CD4-positive, alpha-beta memory T cell (primary cell): ENCODE measurements around the gene BCORL1. TPM values are rescaled to one million over a fixed set of nuclear protein-coding genes. Genes with fewer than 3 reads are reported as not detected.
A peak's percentile ranks its signal among the peaks of the same experiment; 100 is the strongest.

Source experiments
- CTCF ChIA-PET: fragments of 350-600 bp; sonication (Branson Sonifier 250); formaldehyde crosslinking; loops from one replicate; lab custom pipeline; 2021; ENCODE audit warnings: inconsistent platforms; ENCODE audit not compliant: partially characterized antibody; lab: Charles Lee
- POLR2A ChIA-PET: fragments of 350-600 bp; sonication (Branson Sonifier 250); formaldehyde crosslinking; loops from one replicate; lab custom pipeline; 2021; ENCODE audit not compliant: partially characterized antibody; lab: Charles Lee
- DNase-seq, 5 donors: peaks; one replicate each; pipeline versions ENCODE4 v3.0.0 to v3.0.0-alpha.2; 2020 to 2022; ENCODE audit warnings: mixed read lengths in 1 of 5
- H3K27ac ChIP-seq: one replicate; pipeline ENCODE4 v1.7.0; 2013; ENCODE audit warnings: low read depth, low read length
- H3K27me3 ChIP-seq: 2 replicates; pipeline ENCODE4 v1.7.0; 2013; ENCODE audit warnings: mild to moderate bottlenecking, low read length, moderate library complexity; ENCODE audit not compliant: insufficient read depth
- H3K36me3 ChIP-seq: 2 replicates; pipeline ENCODE4 v1.7.0; 2013; ENCODE audit warnings: mild to moderate bottlenecking, low read length, moderate library complexity; ENCODE audit not compliant: insufficient read depth
- H3K4me1 ChIP-seq: 2 replicates; pipeline ENCODE4 v1.7.0; 2013; ENCODE audit warnings: mild to moderate bottlenecking, low read length, moderate library complexity; ENCODE audit not compliant: insufficient read depth
- H3K4me3 ChIP-seq, 2 donors: one replicate each; pipeline ENCODE4 v1.7.0; 2013; ENCODE audit warnings: low read length in 2 of 2, mild to moderate bottlenecking in 1 of 2
- H3K9me3 ChIP-seq, 2 donors: one replicate each; pipeline ENCODE4 v1.7.0; 2013; ENCODE audit warnings: low read length in 2 of 2, control low read depth in 1 of 2; ENCODE audit not compliant: control insufficient read depth in 1 of 2
- H3K27ac Mint-ChIP-seq, 7 donors: one replicate each; pipeline ENCODE4 v1.8.0; 2020 to 2021; ENCODE audit warnings: mixed read lengths in 7 of 7, mild to moderate bottlenecking in 6 of 7, inconsistent platforms in 3 of 7, moderate library complexity in 3 of 7
- H3K27me3 Mint-ChIP-seq, 2 donors: one replicate each; pipeline ENCODE4 v1.8.0; 2020 to 2021; ENCODE audit warnings: mixed read lengths in 2 of 2
- H3K36me3 Mint-ChIP-seq, 2 donors: one replicate each; pipeline ENCODE4 v1.8.0; 2020 to 2021; ENCODE audit warnings: mixed read lengths in 2 of 2, inconsistent platforms in 1 of 2, mild to moderate bottlenecking in 1 of 2
- H3K4me1 Mint-ChIP-seq, 4 donors: one replicate each; pipeline ENCODE4 v1.8.0; 2020 to 2021; ENCODE audit warnings: mixed read lengths in 4 of 4, mild to moderate bottlenecking in 1 of 4
- H3K4me3 Mint-ChIP-seq, 8 donors: one replicate each; pipeline ENCODE4 v1.8.0; 2020 to 2021; ENCODE audit warnings: mixed read lengths in 8 of 8, mild to moderate bottlenecking in 7 of 8, moderate library complexity in 6 of 8, inconsistent platforms in 3 of 8
- H3K9me3 Mint-ChIP-seq, 8 donors: one replicate each; pipeline ENCODE4 v1.8.0; 2020 to 2021; ENCODE audit warnings: mixed read lengths in 8 of 8, mild to moderate bottlenecking in 5 of 8, inconsistent platforms in 3 of 8, moderate library complexity in 1 of 8
- intact Hi-C: fragments of 100-400 bp; cut with micrococcal nuclease; formaldehyde crosslinking; loops from one replicate; pipeline ENCODE4 v1.15.1; 2023
- polyA plus RNA-seq, 2 donors: library from polyadenylated mRNA; unstranded; fragments of 300-500 nt; fragmentation: Illumina TruSeq; gene quantifications; one replicate each; pipeline ENCODE4 v1.2.3, GENCODE V29; 2021
- total RNA-seq, 2 experiments: library from RNA; stranded (reverse); gene quantifications; one replicate each; pipeline ENCODE4 v1.2.3, GENCODE V29; 2021

Gene BCORL1
- total and polyA plus RNA-seq, 4 experiments from 2014 or later: 0.09 to 14.2 (median 9.3) TPM

- Histone ChIP-seq H3K4me3 (no peak overlapping the region), H3K27ac (no peak overlapping the region), H3K9me3 (no peaks in the 10 kb centered on the region), H3K4me1 (no peaks in the 10 kb centered on the region), H3K27me3 (no peaks in the 10 kb centered on the region), H3K36me3 (peaks cover 5% of the 10 kb centered on the region)
- intact Hi-C loops: no loop called here
- POLR2A ChIA-PET: no interaction called here
- H3K27me3 Mint-ChIP-seq: no peaks in the 10 kb centered on the region
- no peaks in the 10 kb centered on the region for H3K4me1 Mint-ChIP-seq
- H3K9me3 Mint-ChIP-seq: no peaks in the 10 kb centered on the region
- H3K27ac Mint-ChIP-seq: no peak overlapping the region
- no peak for DNase-seq
- H3K4me3 Mint-ChIP-seq: no peak overlapping the region
- CTCF ChIA-PET: interaction anchor here (0.8 kb wide), 2 partner anchors 9 to 11 kb away, joined by 3 to 4 read pairs; no protein-coding TSS in a partner anchor
- peaks cover 14 to 28% of the 10 kb centered on the region in 2 donors for H3K36me3 Mint-ChIP-seq
Observed at GRCh38 chrX:130049821-130050220, 67.4 kb downstream of the BCORL1 start.

DNA sequence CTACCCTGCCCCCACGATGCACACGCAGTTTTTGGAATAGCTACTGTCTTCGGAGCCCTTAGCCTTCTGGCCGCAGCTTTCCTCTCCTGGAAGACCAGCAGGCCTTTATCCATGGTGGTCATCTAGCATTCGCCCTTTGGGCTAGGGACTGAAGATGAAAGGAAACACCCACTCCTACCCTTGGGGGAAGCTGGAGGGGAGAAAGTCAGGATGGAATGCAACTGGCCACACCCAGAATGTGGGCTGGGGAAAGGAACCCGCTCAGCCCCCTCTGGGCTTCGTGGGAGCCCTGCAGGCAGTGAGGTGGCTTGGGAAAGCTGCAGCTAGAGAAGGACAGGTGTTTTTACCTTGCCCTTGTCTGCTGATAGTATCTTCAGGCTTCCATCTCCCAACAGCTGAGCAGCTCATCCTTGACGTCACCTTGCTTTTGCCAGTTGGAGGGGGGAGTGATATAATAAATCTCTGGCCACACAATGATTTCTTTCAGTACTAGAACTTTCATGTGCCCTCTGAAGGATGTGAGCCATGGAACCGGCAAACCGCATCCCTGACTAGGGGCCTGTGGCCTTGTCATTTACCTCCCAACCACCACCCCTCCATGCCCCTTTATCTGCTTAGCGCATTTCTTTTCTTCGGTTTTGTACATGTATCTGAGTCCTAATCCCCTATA, 68.9 kb downstream of the BCORL1 start:
- peaks cover 13 to 27% of the 10 kb centered on the region in 2 donors for H3K36me3 Mint-ChIP-seq
- CTCF ChIA-PET: no interaction called here
- Histone ChIP-seq H3K27ac (no peak overlapping the region), H3K36me3 (peaks cover 5% of the 10 kb centered on the region), H3K4me3 (no peak overlapping the region), H3K9me3 (no peaks in the 10 kb centered on the region), H3K4me1 (no peaks in the 10 kb centered on the region), H3K27me3 (no peaks in the 10 kb centered on the region)
- H3K27ac Mint-ChIP-seq: no peak overlapping the region
- H3K27me3 Mint-ChIP-seq: no peaks in the 10 kb centered on the region
- H3K4me1 Mint-ChIP-seq: no peaks in the 10 kb centered on the region
- intact Hi-C loops: no loop called here
- DNase-seq: no peak
- no peak overlapping the region for H3K4me3 Mint-ChIP-seq
- POLR2A ChIA-PET: no interaction called here
- H3K9me3 Mint-ChIP-seq: no peaks in the 10 kb centered on the region

- no peak overlapping the region for H3K4me3 Mint-ChIP-seq
- POLR2A ChIA-PET: no interaction called here
Observed at GRCh38 chrX:130053236-130053635, 70.8 kb downstream of the BCORL1 start.

DNA sequence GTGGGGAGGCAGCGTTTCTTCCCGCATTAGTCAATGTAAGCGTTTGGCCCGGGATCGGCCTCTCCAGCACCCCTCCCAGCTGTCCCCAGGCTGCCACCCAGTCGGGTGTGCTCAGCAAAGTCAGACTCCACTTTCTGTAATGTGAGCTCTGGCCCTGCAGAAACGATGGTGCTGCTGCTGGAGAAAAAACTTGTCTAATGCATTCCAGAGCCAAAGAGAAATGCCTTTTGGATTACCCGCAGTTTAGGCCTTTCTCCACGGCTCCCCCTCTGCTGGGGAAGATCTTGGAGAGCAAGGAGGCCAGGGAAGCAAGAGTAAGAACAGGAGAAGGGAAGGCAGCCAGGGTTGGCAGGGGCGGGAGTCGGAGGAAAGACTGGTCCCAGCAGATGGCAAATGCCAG, 72.7 kb downstream of the BCORL1 start:
- ChIA-PET POLR2A (no interaction called here), CTCF (no interaction called here)
- DNase-seq: no peak
- peaks cover 6 to 22% of the 10 kb centered on the region in 2 donors for H3K36me3 Mint-ChIP-seq
- no peaks in the 10 kb centered on the region for H3K9me3 Mint-ChIP-seq
- no peaks in the 10 kb centered on the region for H3K27me3 Mint-ChIP-seq
- Histone ChIP-seq H3K9me3 (no peaks in the 10 kb centered on the region), H3K4me1 (no peaks in the 10 kb centered on the region), H3K27ac (no peak overlapping the region), H3K36me3 (no peaks in the 10 kb centered on the region), H3K4me3 (no peak overlapping the region), H3K27me3 (no peaks in the 10 kb centered on the region)
- H3K27ac Mint-ChIP-seq: peak overlapping the region in 1 of 7 donors; percentile 70
- peaks cover 2 to 10% (median 6%) of the 10 kb centered on the region in 4 donors for H3K4me1 Mint-ChIP-seq
- H3K4me3 Mint-ChIP-seq: no peak overlapping the region
- intact Hi-C loops: no loop called here

More at GRCh38 chrX:130053236-130053635, 70.8 kb downstream of the BCORL1 start:
- Histone ChIP-seq H3K4me1 (no peaks in the 10 kb centered on the region), H3K27me3 (no peaks in the 10 kb centered on the region), H3K27ac (no peak overlapping the region), H3K9me3 (no peaks in the 10 kb centered on the region), H3K36me3 (no peaks in the 10 kb centered on the region), H3K4me3 (no peak overlapping the region)
- H3K36me3 Mint-ChIP-seq: peaks cover 9 to 25% of the 10 kb centered on the region in 2 donors
- H3K27me3 Mint-ChIP-seq: no peaks in the 10 kb centered on the region
- intact Hi-C loops: no loop called here
- no peaks in the 10 kb centered on the region for H3K9me3 Mint-ChIP-seq
- H3K27ac Mint-ChIP-seq: no peak overlapping the region
- H3K4me1 Mint-ChIP-seq: no peaks in the 10 kb centered on the region
- no peak for DNase-seq
- CTCF ChIA-PET: interaction anchor here (1.5 kb wide), 1 partner anchor 24 kb away, joined by 5 read pairs; no protein-coding TSS in a partner anchor

GRCh38 chrX:130055899-130056298, 73.5 kb downstream of the BCORL1 start:
- no peak for DNase-seq
- CTCF ChIA-PET: no interaction called here
- Histone ChIP-seq H3K9me3 (no peaks in the 10 kb centered on the region), H3K4me3 (no peak overlapping the region), H3K27ac (no peak overlapping the region), H3K4me1 (peaks cover 3% of the 10 kb centered on the region), H3K27me3 (no peaks in the 10 kb centered on the region), H3K36me3 (no peaks in the 10 kb centered on the region)
- H3K4me1 Mint-ChIP-seq: peaks cover 2 to 14% (median 8%) of the 10 kb centered on the region in 4 donors
- intact Hi-C loops: no loop called here
- H3K4me3 Mint-ChIP-seq: no peak overlapping the region
- POLR2A ChIA-PET: no interaction called here
- no peak overlapping the region for H3K27ac Mint-ChIP-seq
- H3K27me3 Mint-ChIP-seq: no peaks in the 10 kb centered on the region
- H3K36me3 Mint-ChIP-seq: peaks cover 6 to 20% of the 10 kb centered on the region in 2 donors
- H3K9me3 Mint-ChIP-seq: no peaks in the 10 kb centered on the region

DNA sequence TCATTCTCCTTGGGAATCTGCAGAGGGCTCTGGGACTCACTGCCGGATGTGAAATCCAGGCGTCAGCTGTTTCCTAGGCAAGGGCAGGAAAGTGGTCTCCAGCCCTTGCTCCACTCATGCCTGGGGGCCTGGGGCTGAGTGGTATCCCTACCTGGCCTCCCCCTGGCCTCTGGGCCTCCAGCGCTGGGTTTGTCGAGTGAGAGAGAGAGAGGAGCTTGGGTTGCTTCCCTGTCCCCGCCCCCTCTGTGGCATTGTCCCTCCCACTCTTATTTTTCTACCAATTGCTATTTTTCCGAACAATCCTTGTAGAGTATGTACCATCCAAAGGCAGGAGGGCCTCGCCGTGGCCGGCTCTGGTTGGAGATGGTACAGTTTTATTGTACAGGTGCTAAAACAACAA, 74.8 kb downstream of the BCORL1 start:
- H3K9me3 ChIP-seq: no peaks in the 10 kb centered on the region
- DNase-seq: no peak
- no peak overlapping the region for H3K27ac ChIP-seq
- no peaks in the 10 kb centered on the region for H3K9me3 Mint-ChIP-seq
- H3K4me1 ChIP-seq: peaks cover 7% of the 10 kb centered on the region
- H3K36me3 Mint-ChIP-seq: peaks cover 2 to 15% of the 10 kb centered on the region in 2 donors
- peaks cover 3 to 17% (median 10%) of the 10 kb centered on the region in 4 donors for H3K4me1 Mint-ChIP-seq
- H3K4me3 Mint-ChIP-seq: no peak overlapping the region
- CTCF ChIA-PET: no interaction called here
- no peaks in the 10 kb centered on the region for H3K27me3 ChIP-seq
- POLR2A ChIA-PET: no interaction called here
- H3K27me3 Mint-ChIP-seq: no peaks in the 10 kb centered on the region
- no peak overlapping the region for H3K27ac Mint-ChIP-seq
- intact Hi-C loops: no loop called here
- H3K4me3 ChIP-seq: no peak overlapping the region
- no peaks in the 10 kb centered on the region for H3K36me3 ChIP-seq

GRCh38 chrX:130058652-130059051, 76.2 kb downstream of the BCORL1 start:
- H3K4me3 ChIP-seq: no peak overlapping the region
- H3K9me3 Mint-ChIP-seq: no peaks in the 10 kb centered on the region
- no peak for DNase-seq
- peaks cover 0 to 11% of the 10 kb centered on the region in 2 donors for H3K36me3 Mint-ChIP-seq
- H3K27me3 Mint-ChIP-seq: no peaks in the 10 kb centered on the region
- peak overlapping the region in 3 of 7 donors; percentile 57 to 81 (median 59) for H3K27ac Mint-ChIP-seq
- H3K4me1 Mint-ChIP-seq: peaks cover 3 to 17% (median 10%) of the 10 kb centered on the region in 4 donors
- H3K27me3 ChIP-seq: no peaks in the 10 kb centered on the region
- no peak overlapping the region for H3K27ac ChIP-seq
- ChIA-PET POLR2A (no interaction called here), CTCF (interaction anchor here (0.8 to 1.6 kb wide), 3 partner anchors 9 to 133 kb away, joined by 3 to 9 read pairs (median 4); no protein-coding TSS in a partner anchor)
- peaks cover 7% of the 10 kb centered on the region for H3K4me1 ChIP-seq
- no peaks in the 10 kb centered on the region for H3K9me3 ChIP-seq
- intact Hi-C loops: no loop called here
- no peak overlapping the region for H3K4me3 Mint-ChIP-seq
- H3K36me3 ChIP-seq: no peaks in the 10 kb centered on the region
